ENCODE results near the gene SLC35A5.

- no peak for TF ChIP-seq REST (IDR thresholded peaks at IDR 0.05; ENCODE audit: insufficient read depth in 1 of 2, low read depth in 2 of 2, low read length in 2 of 2)
- TF ChIP-seq FOXP2 (optimal IDR thresholded peaks at IDR 0.05; ENCODE audit: borderline replicate concordance, extremely low read depth, extremely low read length, insufficient read depth): no peak
- TF ChIP-seq TAF1 (IDR thresholded peaks at IDR 0.05; ENCODE audit: borderline replicate concordance, insufficient read depth, low read length): no peak
Observed at GRCh38 chr3:112602217-112602838, 40.5 kb downstream of the SLC35A5 start.
